GM12878 (cell line): ENCODE data around the gene IL17F. TPM values are rescaled to one million over a fixed set of nuclear protein-coding genes. Genes with fewer than 3 reads are reported as not detected.

ENCODE experiments used
- ATAC-seq: fragments of 200-7000 bp; cut with Tn5 transposase; 3 replicates; pipeline ENCODE4 v1.9.1; 2020; ENCODE audit warnings: mild to moderate bottlenecking, moderate library complexity
- BruUV-seq: library from RNA; stranded (reverse); fragments of 400-500 nt; replicated peaks from 2 replicates; lab custom pipeline; 2021; lab: Mats Ljungman, UMichigan
- CTCF ChIA-PET: fragments of 300-600 bp; sonication (Branson Sonifier 250); formaldehyde crosslinking; extraction: SDS; loops from one replicate; lab custom pipeline; 2021; ENCODE audit warnings: inconsistent platforms; lab: Yijun Ruan, JAX
- POLR2A ChIA-PET: fragments of 350-600 bp; formaldehyde crosslinking; extraction: SDS; loops from one replicate; lab custom pipeline; 2021; ENCODE audit warnings: inconsistent platforms; lab: Charles Lee
- RAD21 ChIA-PET: fragments of 300-600 bp; sonication (Branson Sonifier 250); formaldehyde crosslinking; loops from one replicate; lab custom pipeline; 2023; ENCODE audit warnings: antibody characterized with exemption; ENCODE audit not compliant: unreplicated experiment; lab: Charles Lee
- SMC1A ChIA-PET: fragments of 300-600 bp; sonication (Branson Sonifier 250); formaldehyde crosslinking; loops from one replicate; lab custom pipeline; 2023; ENCODE audit not compliant: unreplicated experiment, uncharacterized antibody; lab: Charles Lee
- DNase-seq: peaks from one replicate; pipeline ENCODE4 v3.0.0-alpha.2; 2011; ENCODE audit warnings: low read depth, low spot score
- FAIRE-seq: peaks from 3 replicates; lab custom pipeline; 2011; peaks lifted over from hg19 to GRCh38; lab: Jason Lieb, UNC
- H2AFZ ChIP-seq: 2 replicates; pipeline ENCODE4 v1.6.0; 2011; ENCODE audit warnings: low read depth, low read length, control low read depth; ENCODE audit not compliant: control insufficient read depth
- H3K27ac ChIP-seq: 2 replicates; pipeline ENCODE4 v1.5.1; 2011; ENCODE audit warnings: control low read depth; ENCODE audit not compliant: control insufficient read depth, insufficient read depth
- H3K27me3 ChIP-seq, 2 experiments: replicated peaks in 1 of 2; 2 replicates each; pipeline versions ENCODE4 v1.6.0 to v1.6.1; 2011; ENCODE audit warnings: low read length in 1 of 2; ENCODE audit not compliant: control insufficient read depth in 2 of 2, insufficient read depth in 2 of 2
- H3K36me3 ChIP-seq, 2 experiments: 2 replicates each; pipeline ENCODE4 v1.5.1; 2011; ENCODE audit warnings: low read length in 1 of 2; ENCODE audit not compliant: control insufficient read depth in 2 of 2, insufficient read depth in 2 of 2
- H3K4me1 ChIP-seq: 2 replicates; pipeline ENCODE4 v1.6.1; 2011; ENCODE audit warnings: mild to moderate bottlenecking, low read length, moderate library complexity, mixed read lengths; ENCODE audit not compliant: control insufficient read depth, insufficient read depth
- H3K4me2 ChIP-seq: 2 replicates; pipeline ENCODE4 v1.6.0; 2011; ENCODE audit warnings: control low read depth; ENCODE audit not compliant: control insufficient read depth, insufficient read depth
- H3K4me3 ChIP-seq: fragments of 200-600 bp; sonication (generic); 2 replicates; pipeline ENCODE4 v1.5.1; 2016
- H3K79me2 ChIP-seq: 2 replicates; pipeline ENCODE4 v1.6.0; 2011; ENCODE audit warnings: low read length; ENCODE audit not compliant: control insufficient read depth, insufficient read depth
- H3K9ac ChIP-seq: 2 replicates; pipeline ENCODE4 v1.8.0; 2011; ENCODE audit warnings: low read length, control low read depth, mixed read lengths; ENCODE audit not compliant: control insufficient read depth, insufficient read depth
- H3K9me3 ChIP-seq: replicated peaks from 3 replicates; pipeline ENCODE4 v1.5.1; 2011; ENCODE audit warnings: mild to moderate bottlenecking, low read length; ENCODE audit not compliant: control insufficient read depth, insufficient read depth
- H4K20me1 ChIP-seq: 2 replicates; pipeline ENCODE4 v1.6.0; 2011; ENCODE audit not compliant: control insufficient read depth, insufficient read depth
- ASH2L ChIP-seq: fragments of 300-600, 200-600 bp; sonication (generic); IDR thresholded peaks from 2 replicates; pipeline ENCODE4 v1.6.1; 2017; ENCODE audit warnings: low read depth, mild to moderate bottlenecking, borderline replicate concordance
- ATF2 ChIP-seq: IDR thresholded peaks from 2 replicates; pipeline ENCODE4 v1.6.1; 2012; ENCODE audit warnings: low read length, inconsistent platforms
- BACH1 ChIP-seq: fragments of 450-650 bp; IDR thresholded peaks from 2 replicates; pipeline ENCODE4 v1.6.1; 2017; ENCODE audit warnings: mild to moderate bottlenecking, borderline replicate concordance
- BCL11A ChIP-seq: IDR thresholded peaks from 2 replicates; pipeline ENCODE4 v1.6.1; 2011; ENCODE audit warnings: low read depth, low read length
- FOS ChIP-seq: IDR thresholded peaks from 3 replicates; pipeline ENCODE4 v1.6.1; 2011; ENCODE audit warnings: borderline replicate concordance; ENCODE audit not compliant: insufficient read length; ENCODE audit errors: extremely low read depth
- HDAC6 ChIP-seq: fragments of 200-600 bp; sonication (generic); IDR thresholded peaks from one replicate; pipeline ENCODE4 v1.8.0; 2017; ENCODE audit warnings: antibody characterized with exemption; ENCODE audit not compliant: unreplicated experiment
- IKZF1 ChIP-seq: fragments of 450-650 bp; conservative IDR thresholded peaks from 2 replicates; pipeline ENCODE4 v1.6.1; 2017; ENCODE audit warnings: antibody characterized with exemption, mild to moderate bottlenecking
- JUND ChIP-seq: IDR thresholded peaks from 2 replicates; pipeline ENCODE4 v1.6.1; 2012; ENCODE audit warnings: low read depth, mild to moderate bottlenecking, low read length, improper control_type of control experiment, moderate library complexity
- MEF2A ChIP-seq: IDR thresholded peaks from 2 replicates; pipeline ENCODE4 v1.6.1; 2011; ENCODE audit warnings: low read depth, mild to moderate bottlenecking, low read length, moderate library complexity; ENCODE audit not compliant: insufficient read depth
- MEF2B ChIP-seq: fragments of 450-650 bp; IDR thresholded peaks from 2 replicates; pipeline ENCODE4 v1.6.1; 2018; ENCODE audit warnings: mild to moderate bottlenecking, moderate library complexity; ENCODE audit not compliant: partially characterized antibody, poor library complexity, severe bottlenecking
- POLR2AphosphoS2 ChIP-seq: IDR thresholded peaks from 2 replicates; pipeline ENCODE4 v1.6.1; 2011; ENCODE audit warnings: low read depth, mild to moderate bottlenecking, low read length, improper control_type of control experiment, moderate library complexity
- RUNX3 ChIP-seq: IDR thresholded peaks from 2 replicates; pipeline ENCODE4 v1.6.1; 2012; ENCODE audit warnings: low read length, inconsistent platforms
- SPI1 ChIP-seq: IDR thresholded peaks from 2 replicates; pipeline ENCODE4 v1.6.1; 2011; ENCODE audit warnings: low read depth, mild to moderate bottlenecking, low read length, moderate library complexity, borderline replicate concordance; ENCODE audit not compliant: insufficient read depth
- TCF7 ChIP-seq: IDR thresholded peaks from 2 replicates; pipeline ENCODE4 v1.6.1; 2014; ENCODE audit warnings: antibody characterized with exemption, borderline replicate concordance
- WGBS: methylation state at CpG from one replicate; pipeline ENCODE4 v1.1.6; 2016; ENCODE audit warnings: low lambda C conversion rate; ENCODE audit not compliant: insufficient replicate concordance, insufficient coverage; ENCODE audit errors: missing lambda C conversion rate; 5-methylcytosine and 5-hydroxymethylcytosine counted together
- in situ Hi-C: fragments of 300-500 bp; cut with MboI; formaldehyde crosslinking; loops from 9 replicates; pipeline ENCODE4 v1.14.3; 2018; ENCODE audit warnings: mixed read lengths
- intact Hi-C: fragments of 100-400 bp; cut with micrococcal nuclease; formaldehyde crosslinking; loops from one replicate; pipeline ENCODE4 v1.14.2; 2022; ENCODE audit not compliant: unreplicated experiment
- polyA plus RNA-seq, 11 experiments: library from polyadenylated mRNA; depleted of rRNA in 4 of 11; unstranded in 6 of 11; stranded (reverse) in 5 of 11; fragments of >200 nt; fragmentation: Nextera tagmentation in 4 of 11; fragmentation: Illumina TruSeq in 1 of 11; extraction: Ambion mirVana in 4 of 11; extraction: Trizol in 1 of 11; gene quantifications; 1 replicate in 1 of 11; 2 replicates in 10 of 11; pipeline versions ENCODE4 v1.2.1 to v1.2.3, GENCODE V29; 2011 to 2016; ENCODE audit warnings: inconsistent platforms in 2 of 11, missing spikeins in 2 of 11, low read depth in 1 of 11
- total RNA-seq, 4 experiments: library from RNA; depleted of rRNA in 3 of 4; stranded (reverse); fragments of >200 nt in 3 of 4; fragmentation: Illumina TruSeq in 1 of 4; extraction: Trizol in 1 of 4; gene quantifications; 2 replicates each; pipeline versions ENCODE4 v1.2.1 to v1.2.3, GENCODE V29; 2013 to 2021
- TF ChIP-seq, protein P1 (sequence below): fragments of 450-650 bp; IDR thresholded peaks from 2 replicates; pipeline ENCODE4 v1.6.1; 2014; ENCODE audit warnings: mild to moderate bottlenecking

Gene IL17F
- total and polyA plus RNA-seq, 10 of the 15 experiments (the other 5 are each of a cell fraction or from before 2014, with no cell fraction given): 0.20 TPM; not detected in 9

GRCh38 chr6:52217761-52218160, 26.5 kb downstream of the IL17F start (continued):
- TF ChIP-seq POLR2AphosphoS2 (no peak), TCF7 (no peak), FOS (no peak)

- TF ChIP-seq BCL11A (0 out of 2 replicates have a peak, but pooled peaks have one; percentile 50), JUND (no peak), IKZF1 (peak; percentile 13; the same call in 1 of the 2 replicates), SPI1 (0 out of 2 replicates have a peak, but pooled peaks have one; percentile 20), ATF2 (0 out of 2 replicates have a peak, but pooled peaks have one; percentile 35), RUNX3 (peak; percentile 90), HDAC6 (no peak), BACH1 (no peak), TCF7 (peak; percentile 79), ASH2L (no peak), MEF2B (peak; percentile 36), MEF2A (peak; percentile 62)
- TF ChIP-seq, protein P1, sequence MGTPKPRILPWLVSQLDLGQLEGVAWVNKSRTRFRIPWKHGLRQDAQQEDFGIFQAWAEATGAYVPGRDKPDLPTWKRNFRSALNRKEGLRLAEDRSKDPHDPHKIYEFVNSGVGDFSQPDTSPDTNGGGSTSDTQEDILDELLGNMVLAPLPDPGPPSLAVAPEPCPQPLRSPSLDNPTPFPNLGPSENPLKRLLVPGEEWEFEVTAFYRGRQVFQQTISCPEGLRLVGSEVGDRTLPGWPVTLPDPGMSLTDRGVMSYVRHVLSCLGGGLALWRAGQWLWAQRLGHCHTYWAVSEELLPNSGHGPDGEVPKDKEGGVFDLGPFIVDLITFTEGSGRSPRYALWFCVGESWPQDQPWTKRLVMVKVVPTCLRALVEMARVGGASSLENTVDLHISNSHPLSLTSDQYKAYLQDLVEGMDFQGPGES: no peak
- Histone ChIP-seq H3K27me3 (no peaks in the 10 kb centered on the region), H3K9ac (no peak overlapping the region), H4K20me1 (no peaks in the 10 kb centered on the region), H3K4me2 (peak overlapping the region; percentile 50), H2AFZ (no peak overlapping the region), H3K4me3 (no peak overlapping the region), H3K4me1 (peaks cover 30% of the 10 kb centered on the region), H3K9me3 (no peaks in the 10 kb centered on the region), H3K27ac (no peak overlapping the region), H3K79me2 (no peaks in the 10 kb centered on the region), H3K36me3 (no peaks in the 10 kb centered on the region)
- DNase-seq: no peak
- BruUV-seq: no TSS peak
- in situ Hi-C loops (no loop called here), intact Hi-C loops (no loop called here)
- FAIRE-seq: no peak
- WGBS: 59% methylated on average over 5 of the region's 5 CpGs
- ChIA-PET SMC1A (interaction anchor here (0.6 kb wide), 1 partner anchor 538 kb away, joined by 3 read pairs; no protein-coding TSS in a partner anchor), CTCF (interaction anchor here (1.1 to 1.2 kb wide), 2 partner anchors 10 to 13 kb away, joined by 3 read pairs; no protein-coding TSS in a partner anchor), RAD21 (no interaction called here), POLR2A (interaction anchor here (0.6 kb wide), 2 partner anchors 295 to 353 kb away, joined by 3 read pairs; no protein-coding TSS in a partner anchor)
- peak; percentile 41; the same call in 2 of the 3 replicates for ATAC-seq
Measured at GRCh38 chr6:52216932-52217575, 27.2 kb downstream of the IL17F start.
